H9 (cell line): ENCODE data around the gene IL17RA. TPM values are rescaled to one million over a fixed set of nuclear protein-coding genes. Genes with fewer than 3 reads are reported as not detected.

ENCODE experiments used
- DNase-seq: peaks from one replicate; pipeline ENCODE4 v3.0.0-alpha.2; 2017
- H2AFZ ChIP-seq: one replicate; pipeline ENCODE4 v1.6.1; 2013; ENCODE audit warnings: mild to moderate bottlenecking, low read length, control low read depth, moderate library complexity
- H2AK5ac ChIP-seq: 2 replicates; pipeline ENCODE4 v1.6.1; 2013; ENCODE audit warnings: low read length, control low read depth, mixed read lengths; ENCODE audit not compliant: insufficient read length
- H2BK120ac ChIP-seq: one replicate; pipeline ENCODE4 v1.6.1; 2013; ENCODE audit warnings: low read depth, mild to moderate bottlenecking, low read length, control low read depth, inconsistent platforms; ENCODE audit not compliant: poor library complexity, severe bottlenecking
- H2BK12ac ChIP-seq: 2 replicates; pipeline ENCODE4 v1.6.1; 2013; ENCODE audit warnings: low read length, control low read depth, mixed read lengths, low read depth; ENCODE audit not compliant: insufficient read length
- H2BK15ac ChIP-seq: 2 replicates; pipeline ENCODE4 v1.6.1; 2013; ENCODE audit warnings: low read depth, low read length, control low read depth
- H2BK20ac ChIP-seq: one replicate; pipeline ENCODE4 v1.6.1; 2013; ENCODE audit warnings: low read depth, mild to moderate bottlenecking, low read length, control low read depth, inconsistent platforms; ENCODE audit not compliant: poor library complexity, severe bottlenecking
- H2BK5ac ChIP-seq: 2 replicates; pipeline ENCODE4 v1.6.1; 2013; ENCODE audit warnings: low read length, control low read depth, mixed read lengths; ENCODE audit not compliant: insufficient read length
- H3K14ac ChIP-seq: 2 replicates; pipeline ENCODE4 v1.6.1; 2013; ENCODE audit warnings: low read length, control low read depth; ENCODE audit not compliant: insufficient read depth
- H3K18ac ChIP-seq: 2 replicates; pipeline ENCODE4 v1.6.1; 2013; ENCODE audit warnings: low read depth, mild to moderate bottlenecking, mixed read lengths, low read length, control low read depth; ENCODE audit not compliant: insufficient read length
- H3K23ac ChIP-seq: 2 replicates; pipeline ENCODE4 v1.6.1; 2013; ENCODE audit warnings: low read length, control low read depth, mixed read lengths, low read depth; ENCODE audit not compliant: insufficient read length
- H3K23me2 ChIP-seq: 2 replicates; pipeline ENCODE4 v1.6.1; 2013; ENCODE audit warnings: low read depth, mild to moderate bottlenecking, mixed read lengths, low read length, control low read depth; ENCODE audit not compliant: insufficient read length, poor library complexity, severe bottlenecking
- H3K27ac ChIP-seq: 2 replicates; pipeline ENCODE4 v1.5.1; 2013; ENCODE audit warnings: low read length, control low read depth, mixed read lengths, low read depth; ENCODE audit not compliant: insufficient read length
- H3K27me3 ChIP-seq: 2 replicates; pipeline ENCODE4 v1.6.1; 2013; ENCODE audit warnings: low read length, control low read depth, inconsistent platforms; ENCODE audit not compliant: insufficient read depth
- H3K4ac ChIP-seq: 2 replicates; pipeline ENCODE4 v1.6.1; 2013; ENCODE audit warnings: low read depth, mild to moderate bottlenecking, control low read depth, inconsistent platforms, low read length, moderate library complexity
- H3K4me1 ChIP-seq: 2 replicates; pipeline ENCODE4 v1.6.1; 2013; ENCODE audit warnings: low read length, control low read depth, inconsistent platforms; ENCODE audit not compliant: insufficient read depth
- H3K4me2 ChIP-seq: 2 replicates; pipeline ENCODE4 v1.6.1; 2013; ENCODE audit warnings: low read length, control low read depth, mixed read lengths; ENCODE audit not compliant: insufficient read length, insufficient read depth
- H3K56ac ChIP-seq: 2 replicates; pipeline ENCODE4 v1.6.1; 2013; ENCODE audit warnings: low read depth, mild to moderate bottlenecking, mixed read lengths, low read length, control low read depth; ENCODE audit not compliant: insufficient read length
- H3K79me1 ChIP-seq: 2 replicates; pipeline ENCODE4 v1.6.1; 2013; ENCODE audit warnings: low read depth, mild to moderate bottlenecking, moderate library complexity, low read length, control low read depth, inconsistent platforms; ENCODE audit not compliant: insufficient read depth, poor library complexity, severe bottlenecking
- H3K79me2 ChIP-seq: 2 replicates; pipeline ENCODE4 v1.6.1; 2013; ENCODE audit warnings: low read length, control low read depth, inconsistent platforms; ENCODE audit not compliant: insufficient read depth
- H3K9ac ChIP-seq: 2 replicates; pipeline ENCODE4 v1.6.1; 2013; ENCODE audit warnings: low read length, control low read depth, mixed read lengths; ENCODE audit not compliant: insufficient read length; ENCODE audit errors: extremely low read depth
- H3K9me3 ChIP-seq: one replicate; pipeline ENCODE4 v1.6.1; 2013; ENCODE audit warnings: low read depth, low read length, inconsistent platforms; ENCODE audit not compliant: control insufficient read depth
- H3T11ph ChIP-seq: one replicate; pipeline ENCODE4 v1.6.1; 2013; ENCODE audit warnings: mild to moderate bottlenecking, low read length, control low read depth, inconsistent platforms
- H4K20me1 ChIP-seq: one replicate; pipeline ENCODE4 v1.6.1; 2013; ENCODE audit not compliant: control insufficient read depth, insufficient read length, insufficient read depth
- H4K5ac ChIP-seq: 2 replicates; pipeline ENCODE4 v1.6.1; 2013; ENCODE audit warnings: low read depth, mild to moderate bottlenecking, mixed read lengths, low read length, control low read depth; ENCODE audit not compliant: insufficient read length
- H4K8ac ChIP-seq: replicated peaks from 2 replicates; pipeline ENCODE4 v1.6.1; 2013; ENCODE audit warnings: low read length, control low read depth, mixed read lengths, low read depth; ENCODE audit not compliant: insufficient read length
- H4K91ac ChIP-seq: 2 replicates; pipeline ENCODE4 v1.6.1; 2013; ENCODE audit warnings: low read depth, mild to moderate bottlenecking, moderate library complexity, mixed read lengths, low read length, control low read depth; ENCODE audit not compliant: insufficient read length
- H3K27ac Mint-ChIP-seq, 3 experiments: 2 replicates in 2 of 3; 3 replicates in 1 of 3; pipeline ENCODE4 v1.8.0; 2020 to 2021; ENCODE audit warnings: mixed read lengths in 3 of 3, mild to moderate bottlenecking in 1 of 3, moderate library complexity in 1 of 3
- H3K27me3 Mint-ChIP-seq: 2 replicates; pipeline ENCODE4 v1.8.0; 2021; ENCODE audit warnings: low read depth, mild to moderate bottlenecking, moderate library complexity, mixed read lengths
- H3K36me3 Mint-ChIP-seq, 3 experiments: 2 replicates in 2 of 3; 3 replicates in 1 of 3; pipeline ENCODE4 v1.8.0; 2020 to 2021; ENCODE audit warnings: low read depth in 3 of 3, mixed read lengths in 3 of 3; ENCODE audit not compliant: insufficient read depth in 1 of 3
- H3K4me1 Mint-ChIP-seq, 2 experiments: 2 replicates each; pipeline ENCODE4 v1.8.0; 2020; ENCODE audit warnings: mixed read lengths in 2 of 2
- H3K4me3 Mint-ChIP-seq, 2 experiments: 2 replicates in 1 of 2; 3 replicates in 1 of 2; pipeline ENCODE4 v1.8.0; 2020 to 2021; ENCODE audit warnings: mild to moderate bottlenecking in 2 of 2, mixed read lengths in 2 of 2, moderate library complexity in 1 of 2
- H3K9me3 Mint-ChIP-seq, 2 experiments: 2 replicates in 1 of 2; 3 replicates in 1 of 2; pipeline ENCODE4 v1.8.0; 2020; ENCODE audit warnings: mild to moderate bottlenecking in 2 of 2, mixed read lengths in 2 of 2, moderate library complexity in 1 of 2
- CTCF ChIP-seq: fragments of 200-600 bp; sonication (generic); conservative IDR thresholded peaks from 3 replicates; pipeline ENCODE4 v1.8.0; 2021; ENCODE audit warnings: antibody characterized with exemption, mild to moderate bottlenecking
- WGBS: extraction: QIAGEN DNeasy Blood & Tissue Kit; methylation state at CpG from one replicate; pipeline ENCODE4 v1.1.7; 2013; ENCODE audit warnings: missing lambda C conversion rate, low lambda C conversion rate, mixed read lengths; ENCODE audit not compliant: insufficient read length; ENCODE audit errors: extremely low coverage; 5-methylcytosine and 5-hydroxymethylcytosine counted together
- total RNA-seq: library from RNA; stranded (reverse); gene quantifications from 2 replicates; pipeline ENCODE4 v1.2.1, GENCODE V29; 2021

IL17RA gene
- total RNA-seq, 1 experiment from 2014 or later: 12.4 TPM

- peak overlapping the region; percentile 88 for H3K4me2 ChIP-seq
- Mint-ChIP-seq H3K4me3 (peak overlapping the region; percentile 79 to 82), H3K4me1 (peaks cover 11 to 19% of the 10 kb centered on the region in 2 experiments), H3K27ac (peak overlapping the region in 1 of 3 experiments; percentile 65; a peak in 1 of 7 replicates), H3K36me3 (peaks cover 0 to 7% (median 5%) of the 10 kb centered on the region in 3 experiments; a peak in 4 of 7 replicates), H3K27me3 (peaks cover 5% of the 10 kb centered on the region; the same call in 1 of the 2 replicates), H3K9me3 (no peaks in the 10 kb centered on the region)
- H3K56ac ChIP-seq: no peak overlapping the region
- no peak overlapping the region for H2BK20ac ChIP-seq
- no peaks in the 10 kb centered on the region for H3K9me3 ChIP-seq
- H4K5ac ChIP-seq: no peak overlapping the region
- no peak overlapping the region for H2AK5ac ChIP-seq
- peaks cover 13% of the 10 kb centered on the region for H3K23me2 ChIP-seq
- H3T11ph ChIP-seq: no peak overlapping the region
- no peaks in the 10 kb centered on the region for H3K27me3 ChIP-seq
- peaks cover 20% of the 10 kb centered on the region; the same call in 1 of the 2 replicates for H3K79me2 ChIP-seq
- H3K4me1 ChIP-seq: no peaks in the 10 kb centered on the region
- no peak overlapping the region for H2AFZ ChIP-seq
- no CpG with 5 or more reads among the region's 17 CpGs for WGBS
- no peak overlapping the region; the same call in 1 of the 2 replicates for H2BK15ac ChIP-seq
- no peak overlapping the region for H3K9ac ChIP-seq
- H3K14ac ChIP-seq: peak overlapping the region; percentile 69; the same call in 1 of the 2 replicates
- no peak overlapping the region for H3K27ac ChIP-seq
- TF ChIP-seq CTCF: no peak
- no peak overlapping the region for H3K23ac ChIP-seq
- no peak overlapping the region for H3K4ac ChIP-seq
- peaks cover 2% of the 10 kb centered on the region for H3K79me1 ChIP-seq
- H3K18ac ChIP-seq: no peak overlapping the region
- no peak overlapping the region for H2BK12ac ChIP-seq
- H2BK120ac ChIP-seq: no peak overlapping the region
- no peak overlapping the region for H4K8ac ChIP-seq
- no peaks in the 10 kb centered on the region for H4K20me1 ChIP-seq
- H4K91ac ChIP-seq: no peak overlapping the region
- no peak overlapping the region for H2BK5ac ChIP-seq
- DNase-seq: no peak
Observed at GRCh38 chr22:17158176-17158567, 73.4 kb downstream of the IL17RA start.
